GM10266 (cell line): ENCODE results near the gene CPT1B.

Experiments
- DNase-seq: peaks from one replicate; pipeline ENCODE4 v3.0.0; 2012; ENCODE audit errors: extremely low spot score
- TF ChIP-seq, protein P1 (sequence below): IDR thresholded peaks from 2 replicates; pipeline ENCODE4 v1.5.1; 2012; ENCODE audit warnings: mild to moderate bottlenecking, low read depth; ENCODE audit not compliant: control insufficient read depth, insufficient read depth; ENCODE audit errors: missing control alignments

CPT1B gene

DNA sequence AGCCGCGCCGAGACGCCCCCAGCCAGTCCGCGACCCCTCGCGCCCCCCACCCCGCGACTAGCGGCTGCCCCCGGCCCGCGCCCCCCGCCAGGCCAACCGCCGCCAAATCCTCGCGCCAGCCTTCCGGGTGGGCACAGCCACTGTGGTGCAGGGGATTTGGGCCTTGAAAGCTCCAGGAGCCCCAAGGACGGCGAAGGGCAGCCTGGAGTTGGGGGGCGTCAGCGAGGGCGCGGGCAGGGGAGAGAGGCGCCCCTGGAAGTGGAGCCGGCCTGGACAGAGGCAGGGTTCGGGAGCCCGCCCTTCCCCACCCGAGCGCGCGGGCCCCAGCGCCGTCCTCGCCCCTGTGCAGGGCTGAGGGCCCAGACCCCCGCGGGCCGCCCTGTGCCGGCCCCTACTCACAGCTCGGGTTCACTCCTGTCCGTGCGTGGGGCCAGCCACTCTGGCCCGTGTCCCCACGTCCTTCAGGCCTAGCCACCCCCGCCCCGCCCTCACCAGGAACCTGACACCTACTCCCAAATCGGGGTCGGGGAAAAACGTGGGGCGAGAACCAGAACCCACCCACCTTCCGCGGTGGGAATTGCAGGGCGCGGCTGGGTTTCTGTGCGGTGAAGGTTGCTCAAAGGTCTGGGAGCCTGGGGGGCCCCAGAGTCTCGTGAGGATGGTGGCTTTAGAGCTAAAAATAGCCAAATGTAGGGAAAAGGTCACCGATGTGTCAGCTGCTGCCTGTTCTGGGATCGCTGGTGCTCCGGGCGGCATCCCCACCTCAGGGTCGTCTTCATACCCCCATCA lies at the start of gene CPT1B:
Gene CPT1B, minus strand, starts transcription at position 441 of the 789 bp plus-strand sequence. CDS start 512 bp downstream, outside the sequence.
- no peak for DNase-seq
- TF ChIP-seq, protein P1, sequence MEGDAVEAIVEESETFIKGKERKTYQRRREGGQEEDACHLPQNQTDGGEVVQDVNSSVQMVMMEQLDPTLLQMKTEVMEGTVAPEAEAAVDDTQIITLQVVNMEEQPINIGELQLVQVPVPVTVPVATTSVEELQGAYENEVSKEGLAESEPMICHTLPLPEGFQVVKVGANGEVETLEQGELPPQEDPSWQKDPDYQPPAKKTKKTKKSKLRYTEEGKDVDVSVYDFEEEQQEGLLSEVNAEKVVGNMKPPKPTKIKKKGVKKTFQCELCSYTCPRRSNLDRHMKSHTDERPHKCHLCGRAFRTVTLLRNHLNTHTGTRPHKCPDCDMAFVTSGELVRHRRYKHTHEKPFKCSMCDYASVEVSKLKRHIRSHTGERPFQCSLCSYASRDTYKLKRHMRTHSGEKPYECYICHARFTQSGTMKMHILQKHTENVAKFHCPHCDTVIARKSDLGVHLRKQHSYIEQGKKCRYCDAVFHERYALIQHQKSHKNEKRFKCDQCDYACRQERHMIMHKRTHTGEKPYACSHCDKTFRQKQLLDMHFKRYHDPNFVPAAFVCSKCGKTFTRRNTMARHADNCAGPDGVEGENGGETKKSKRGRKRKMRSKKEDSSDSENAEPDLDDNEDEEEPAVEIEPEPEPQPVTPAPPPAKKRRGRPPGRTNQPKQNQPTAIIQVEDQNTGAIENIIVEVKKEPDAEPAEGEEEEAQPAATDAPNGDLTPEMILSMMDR: no peak

DNA sequence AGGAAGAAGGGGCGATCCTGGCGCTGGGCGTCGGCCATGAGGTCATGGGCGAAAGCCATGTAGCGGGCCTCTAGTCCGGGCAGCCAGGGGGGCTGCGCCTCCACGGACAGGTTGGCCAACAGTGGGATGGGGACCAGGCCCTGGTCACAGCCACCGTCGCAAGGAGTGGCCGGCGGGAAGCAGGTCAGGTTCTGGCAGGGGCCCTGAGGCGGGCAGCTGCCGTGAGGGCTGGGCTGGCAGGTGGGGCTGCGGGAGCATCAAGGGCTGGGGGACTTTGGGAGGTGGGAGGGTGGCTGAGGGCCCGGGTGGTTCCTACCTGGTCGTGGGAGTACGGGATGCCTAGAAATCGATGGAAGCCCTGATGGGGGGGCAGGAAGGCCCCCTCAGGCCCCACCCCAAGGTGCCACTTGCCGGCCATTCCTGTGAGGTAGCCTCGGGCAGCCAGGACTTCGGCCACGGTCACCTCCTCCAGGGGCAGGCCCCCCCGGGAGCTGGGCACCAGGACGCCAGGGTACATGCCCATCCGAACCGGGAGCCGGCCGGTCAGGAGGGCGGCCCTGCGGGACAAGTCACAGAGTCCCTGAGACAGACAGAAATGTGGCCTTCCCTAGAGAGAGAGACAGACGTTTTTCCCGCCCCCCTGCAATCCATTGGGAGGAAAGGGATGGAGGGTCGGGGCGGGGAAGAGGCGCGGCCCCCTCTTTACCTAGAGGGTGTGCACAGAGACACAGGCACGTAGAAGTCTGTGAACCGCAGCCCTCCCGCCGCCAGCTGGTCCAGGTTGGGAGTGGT lies 48.8 kb upstream of the CPT1B start:
- TF ChIP-seq, protein P1: no peak
- DNase-seq: no peak

DNA sequence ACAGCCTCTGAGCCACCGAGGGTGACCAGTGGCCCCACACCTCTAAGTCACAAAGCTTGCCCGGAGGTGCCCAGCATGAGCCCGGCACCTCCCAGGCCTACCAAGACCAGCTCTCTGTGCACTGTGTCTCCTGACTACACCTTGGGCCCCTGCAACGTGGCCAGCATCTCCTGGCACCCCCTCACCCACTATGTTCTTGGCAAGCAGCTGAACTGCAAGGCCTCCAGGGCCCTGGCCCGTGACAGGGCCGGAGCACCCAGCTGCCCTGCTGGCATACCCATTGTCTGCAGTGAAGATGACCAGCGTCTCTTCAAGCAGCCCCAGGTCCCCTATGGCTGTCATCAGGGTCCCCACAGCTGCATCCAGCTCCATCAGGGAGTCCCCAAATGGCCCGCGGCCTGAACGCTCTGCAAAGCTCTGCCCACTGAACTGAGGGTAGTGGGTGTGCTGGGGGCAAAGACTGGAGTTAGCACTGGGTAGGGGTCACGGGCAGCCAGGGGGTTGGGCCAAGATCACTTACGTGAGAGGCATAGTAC lies 48.2 kb upstream of the CPT1B start:
- DNase-seq: no peak
- TF ChIP-seq, protein P1: no peak

DNA sequence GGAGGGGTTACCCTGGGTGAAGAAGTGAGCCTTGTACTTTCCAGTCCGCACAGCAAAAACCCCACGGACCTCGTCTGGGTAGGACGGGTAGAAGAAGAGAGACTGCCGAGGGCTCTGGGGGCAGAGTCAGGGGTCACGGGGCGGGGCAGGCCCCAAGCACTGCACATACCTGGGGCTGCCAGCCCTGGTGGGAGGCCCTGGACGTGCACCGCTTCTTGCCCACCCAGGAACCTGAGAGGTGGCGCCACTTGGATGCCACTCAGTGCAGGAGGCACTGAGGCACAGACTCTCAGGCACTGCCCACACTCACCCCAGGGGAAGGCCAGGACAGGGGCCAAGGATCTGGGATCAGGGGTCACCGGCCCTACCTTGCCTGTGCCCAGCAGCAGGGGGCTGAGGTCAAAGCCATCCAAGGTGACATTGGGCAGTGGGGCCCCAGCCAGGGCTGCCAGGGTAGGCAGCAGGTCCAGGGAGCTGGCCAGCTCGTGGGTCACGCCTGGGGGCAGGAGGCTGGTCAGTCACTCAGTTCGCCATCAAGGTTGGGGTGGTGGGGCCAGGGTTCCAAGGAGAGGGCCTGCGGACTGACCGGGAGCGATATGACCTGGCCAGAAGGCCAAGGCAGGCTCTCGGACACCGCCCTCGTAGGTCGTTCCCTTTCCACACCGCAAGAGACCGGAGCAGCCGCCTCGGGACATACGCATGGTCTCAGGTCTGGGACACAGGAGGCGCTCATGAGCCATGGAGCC lies 47.5 kb upstream of the CPT1B start:
- TF ChIP-seq, protein P1: peak; percentile 23
- DNase-seq: no peak

DNA sequence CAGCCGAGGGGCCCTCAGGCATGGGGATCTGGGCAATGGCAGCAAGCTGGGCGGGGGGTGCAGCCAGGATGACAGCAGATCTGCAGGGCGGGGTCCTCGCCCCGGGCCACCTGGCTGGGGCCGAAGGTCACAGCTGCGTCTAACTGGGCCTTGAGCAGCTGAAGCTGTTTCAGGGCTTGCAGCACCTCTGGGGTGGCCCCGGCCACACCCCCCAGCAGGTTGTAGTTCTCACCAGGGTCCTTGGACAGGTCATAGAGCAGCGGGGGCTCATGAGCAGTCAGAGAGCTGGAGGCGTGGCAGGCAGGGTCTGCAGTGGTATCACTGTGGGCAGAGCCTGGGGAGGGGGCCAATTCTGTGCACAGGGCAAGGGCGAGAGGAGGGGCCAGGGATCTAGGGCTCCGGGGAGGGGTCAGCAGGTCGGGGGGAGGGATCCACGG lies 46.9 kb upstream of the CPT1B start:
- DNase-seq: no peak
- TF ChIP-seq, protein P1: no peak

DNA sequence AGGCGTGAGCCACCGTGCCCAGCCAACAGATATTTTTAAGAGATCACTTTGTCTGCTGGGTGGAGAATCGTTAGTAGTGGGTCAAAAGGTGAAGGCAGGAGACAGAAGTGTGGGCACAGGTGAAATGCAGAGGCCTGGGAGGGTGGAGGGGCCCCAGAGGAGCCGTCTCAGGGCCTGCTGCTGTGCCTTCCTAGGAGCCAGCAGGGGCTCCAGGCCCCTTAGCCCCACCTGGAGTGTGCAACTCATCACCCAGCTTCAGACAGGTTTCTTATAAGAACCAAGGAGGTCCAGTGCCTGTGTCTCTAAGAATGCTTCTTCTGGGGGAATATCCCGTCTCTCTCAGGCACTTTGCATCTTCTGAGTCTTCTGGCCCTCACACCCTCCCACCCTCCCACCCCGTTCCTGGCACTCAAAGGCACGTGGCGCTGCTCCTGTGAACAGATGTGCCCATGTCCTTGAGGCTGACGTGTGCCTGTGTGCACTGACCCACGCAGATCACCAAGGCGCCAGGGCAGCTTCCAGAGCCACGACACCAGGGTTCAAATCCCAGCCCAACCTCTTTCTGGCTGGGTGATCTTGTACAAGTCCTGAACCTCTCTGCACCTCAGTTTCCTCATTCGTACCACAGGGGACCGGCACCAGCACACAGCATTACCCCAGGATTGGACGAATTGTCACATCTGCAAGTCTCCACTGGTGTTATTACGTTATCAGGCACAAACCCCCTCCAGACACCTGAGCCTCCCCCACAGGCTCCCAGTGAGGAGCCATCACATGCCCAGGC lies 46.3 kb upstream of the CPT1B start:
- DNase-seq: no peak
- TF ChIP-seq, protein P1: no peak
